Tibial nerve (tissue), 4 donors: ENCODE data around the gene NCOA1. TPM values are rescaled to one million over a fixed set of nuclear protein-coding genes. Genes with fewer than 3 reads are reported as not detected.
A peak's percentile ranks its signal among the peaks of the same experiment; 100 is the strongest.

Experiments
- DNase-seq, 2 donors: peaks; one replicate each; pipeline ENCODE4 v3.0.0-alpha.2; 2019; ENCODE audit warnings: low spot score in 2 of 2
- H3K27ac ChIP-seq, 4 donors: fragments of 200-600 bp; sonication (generic) in 3 of 4; one replicate each; pipeline ENCODE4 v1.5.1; 2017 to 2019; ENCODE audit warnings: mild to moderate bottlenecking in 1 of 4
- H3K27me3 ChIP-seq, 2 donors: fragments of 200-600 bp; sonication (generic) in 1 of 2; one replicate each; pipeline versions ENCODE4 v1.5.1 to v1.6.0; 2017 to 2019
- H3K36me3 ChIP-seq, 3 donors: fragments of 200-600 bp; sonication (generic); one replicate each; pipeline ENCODE4 v1.5.1; 2018 to 2019
- H3K4me1 ChIP-seq, 4 donors: fragments of 200-600 bp; sonication (generic) in 3 of 4; one replicate each; pipeline ENCODE4 v1.5.1; 2017 to 2019
- H3K4me3 ChIP-seq, 4 donors: fragments of 200-600 bp; sonication (generic) in 3 of 4; one replicate each; pipeline ENCODE4 v1.5.1; 2017 to 2019; ENCODE audit warnings: mild to moderate bottlenecking in 1 of 4, moderate library complexity in 1 of 4
- H3K9me3 ChIP-seq, 4 donors: fragments of 200-600 bp; sonication (generic) in 3 of 4; one replicate each; pipeline ENCODE4 v1.5.1; 2017 to 2019
- EP300 ChIP-seq, 2 donors: sonication (generic); formaldehyde crosslinking; IDR thresholded peaks; one replicate each; pipeline ENCODE4 v1.6.1; 2017; ENCODE audit warnings: antibody characterized with exemption in 2 of 2, mild to moderate bottlenecking in 1 of 2
- POLR2A ChIP-seq, 2 donors: fragments of 450-650 bp; IDR thresholded peaks; one replicate each; pipeline ENCODE4 v1.6.1; 2017; ENCODE audit warnings: antibody characterized with exemption in 2 of 2, mild to moderate bottlenecking in 2 of 2, moderate library complexity in 2 of 2
- WGBS, 2 donors: methylation state at CpG; one replicate each; pipeline ENCODE4 v1.1.5; 2018; 5-methylcytosine and 5-hydroxymethylcytosine counted together
- total RNA-seq, 4 donors: library from RNA; depleted of rRNA; stranded (reverse); fragments of >200 nt; gene quantifications; one replicate each; pipeline ENCODE4 v1.1.0, GENCODE V29; 2016
- TF ChIP-seq, protein P1 (sequence below), 5 experiments: fragments of 200-600 bp in 3 of 5; fragments of 450-650 bp in 2 of 5; sonication (generic) in 3 of 5; IDR thresholded peaks; one replicate each; pipeline ENCODE4 v1.5.1; 2016 to 2019; ENCODE audit warnings: antibody characterized with exemption in 5 of 5, mild to moderate bottlenecking in 3 of 5, moderate library complexity in 2 of 5

The NCOA1 gene
- total RNA-seq, 4 donors from 2014 or later, result 57.0 to 78.9 (median 59.3) TPM

DNA sequence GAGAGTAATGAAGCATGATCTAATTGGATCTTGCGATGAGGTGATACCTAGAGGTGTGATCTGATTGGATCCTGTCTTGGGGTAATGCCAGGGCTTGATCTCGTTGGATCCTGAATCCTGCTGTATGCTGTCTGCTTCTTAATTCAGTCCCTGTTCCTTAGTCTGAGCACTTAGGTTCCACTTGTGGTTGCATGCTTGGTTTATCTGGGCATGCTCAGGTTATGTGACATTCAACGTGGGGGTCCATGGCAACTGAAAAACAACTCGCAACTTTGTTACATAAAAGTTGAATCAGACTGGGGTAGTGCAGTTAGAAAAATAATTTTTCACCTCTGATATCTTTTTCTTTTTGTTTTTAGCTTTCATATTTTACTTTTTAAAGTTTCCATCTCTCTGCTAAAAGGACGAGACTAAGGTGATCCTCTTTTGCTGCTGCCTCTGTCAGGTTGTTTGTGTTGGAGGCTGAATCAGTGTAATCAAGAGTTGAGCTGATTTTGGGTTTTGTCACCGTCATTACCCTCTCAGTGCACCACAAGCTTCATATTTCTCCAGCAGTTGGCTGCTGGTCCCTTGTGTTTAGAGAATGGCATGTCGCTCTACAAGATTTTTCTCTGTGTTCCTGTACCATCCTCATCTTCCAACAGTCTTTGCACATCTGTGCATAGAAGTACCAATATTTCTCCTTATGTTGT is 67.9 kb downstream of the NCOA1 start:
- WGBS, 2 donors, result 87 to 90% methylated on average over 7 of the region's 7 CpGs
- H3K4me3 ChIP-seq, result no peak overlapping the region
- H3K27me3 ChIP-seq, result no peaks in the 10 kb centered on the region
- no peaks in the 10 kb centered on the region for H3K9me3 ChIP-seq
- peak overlapping the region in 1 of 4 donors; percentile 18 for H3K27ac ChIP-seq
- TF ChIP-seq, protein P1, sequence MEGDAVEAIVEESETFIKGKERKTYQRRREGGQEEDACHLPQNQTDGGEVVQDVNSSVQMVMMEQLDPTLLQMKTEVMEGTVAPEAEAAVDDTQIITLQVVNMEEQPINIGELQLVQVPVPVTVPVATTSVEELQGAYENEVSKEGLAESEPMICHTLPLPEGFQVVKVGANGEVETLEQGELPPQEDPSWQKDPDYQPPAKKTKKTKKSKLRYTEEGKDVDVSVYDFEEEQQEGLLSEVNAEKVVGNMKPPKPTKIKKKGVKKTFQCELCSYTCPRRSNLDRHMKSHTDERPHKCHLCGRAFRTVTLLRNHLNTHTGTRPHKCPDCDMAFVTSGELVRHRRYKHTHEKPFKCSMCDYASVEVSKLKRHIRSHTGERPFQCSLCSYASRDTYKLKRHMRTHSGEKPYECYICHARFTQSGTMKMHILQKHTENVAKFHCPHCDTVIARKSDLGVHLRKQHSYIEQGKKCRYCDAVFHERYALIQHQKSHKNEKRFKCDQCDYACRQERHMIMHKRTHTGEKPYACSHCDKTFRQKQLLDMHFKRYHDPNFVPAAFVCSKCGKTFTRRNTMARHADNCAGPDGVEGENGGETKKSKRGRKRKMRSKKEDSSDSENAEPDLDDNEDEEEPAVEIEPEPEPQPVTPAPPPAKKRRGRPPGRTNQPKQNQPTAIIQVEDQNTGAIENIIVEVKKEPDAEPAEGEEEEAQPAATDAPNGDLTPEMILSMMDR (IDR thresholded peaks at IDR 0.05), result no peak
- no peak for TF ChIP-seq POLR2A (IDR thresholded peaks at IDR 0.05)
- TF ChIP-seq EP300 (IDR thresholded peaks at IDR 0.05), result no peak
- no peak for DNase-seq
- H3K36me3 ChIP-seq, result peaks cover 0 to 18% (median 0%) of the 10 kb centered on the region in 3 donors
- H3K4me1 ChIP-seq, result peaks cover 0 to 33% (median 4%) of the 10 kb centered on the region in 4 donors

DNA sequence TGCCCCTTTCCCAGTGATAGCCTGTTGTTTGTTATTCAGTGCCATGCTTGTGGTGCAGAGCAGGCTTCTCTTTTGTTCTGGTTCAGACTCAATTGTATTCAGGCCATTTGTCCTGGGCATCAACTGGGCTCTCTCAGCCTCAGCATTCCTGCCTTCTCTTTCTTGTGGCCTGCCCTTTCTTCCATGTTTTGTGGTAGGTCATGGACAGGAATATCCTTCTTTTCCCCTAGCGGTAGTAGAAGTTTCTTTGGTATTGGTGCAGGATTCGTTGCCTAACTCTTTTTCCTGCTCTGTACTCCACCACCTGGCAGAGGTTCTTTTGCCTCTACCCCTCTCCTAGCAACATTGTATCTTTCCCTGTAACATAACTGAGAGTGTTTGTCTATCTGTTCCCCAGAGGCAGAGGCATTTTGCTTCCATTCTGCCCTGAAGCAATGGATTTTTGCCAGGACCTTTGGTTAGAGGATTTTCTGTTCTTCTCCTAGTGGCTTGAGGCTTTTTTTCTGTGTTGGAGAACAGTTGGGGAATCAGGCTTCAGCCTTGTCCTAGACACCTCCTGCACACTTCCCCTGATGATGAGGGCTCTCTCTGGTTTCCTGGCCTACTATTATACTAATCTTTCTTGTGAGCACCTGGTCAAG is 68.5 kb downstream of the NCOA1 start:
- no peak for DNase-seq
- H3K4me1 ChIP-seq, result peaks cover 0 to 37% (median 4%) of the 10 kb centered on the region in 4 donors
- no peak for TF ChIP-seq EP300 (IDR thresholded peaks at IDR 0.05)
- TF ChIP-seq POLR2A (IDR thresholded peaks at IDR 0.05), result no peak
- TF ChIP-seq, protein P1 (IDR thresholded peaks at IDR 0.05), result no peak
- peak overlapping the region in 1 of 4 donors; percentile 18 for H3K27ac ChIP-seq
- no peaks in the 10 kb centered on the region for H3K9me3 ChIP-seq
- no peaks in the 10 kb centered on the region for H3K27me3 ChIP-seq
- peaks cover 0 to 14% (median 0%) of the 10 kb centered on the region in 3 donors for H3K36me3 ChIP-seq
- WGBS, 2 donors, result 57 to 59% methylated on average over 2 of the region's 2 CpGs
- no peak overlapping the region for H3K4me3 ChIP-seq

DNA sequence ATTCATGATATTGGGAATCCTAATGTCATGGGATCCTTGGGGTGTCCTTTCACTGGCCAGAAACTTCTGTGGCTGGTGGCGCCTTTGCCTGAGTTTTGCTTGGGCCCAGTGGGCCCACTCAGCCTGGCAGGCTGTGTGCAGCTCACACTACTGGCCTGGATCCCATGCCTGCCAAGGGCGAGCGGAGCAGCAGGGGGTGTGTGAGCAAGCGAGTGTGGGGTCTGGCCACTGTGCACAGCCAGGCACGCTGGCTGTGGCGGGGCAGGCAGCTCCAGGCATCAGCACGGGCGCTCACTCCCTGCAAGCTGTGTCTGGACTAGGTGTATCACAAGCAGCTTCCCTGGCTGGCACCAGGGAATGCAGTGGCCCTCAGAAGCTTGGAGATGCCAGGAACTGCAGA is 74.5 kb downstream of the NCOA1 start:
- no peak for DNase-seq
- WGBS, 2 donors, result 97 to 100% methylated on average over 1 to 8 of the region's 8 CpGs
- no peaks in the 10 kb centered on the region for H3K9me3 ChIP-seq
- H3K27me3 ChIP-seq, result no peaks in the 10 kb centered on the region
- H3K4me1 ChIP-seq, result peaks cover 0 to 39% (median 0%) of the 10 kb centered on the region in 4 donors
- peaks cover 0 to 21% (median 4%) of the 10 kb centered on the region in 3 donors for H3K36me3 ChIP-seq
- no peak overlapping the region for H3K27ac ChIP-seq
- no peak for TF ChIP-seq POLR2A (IDR thresholded peaks at IDR 0.05)
- no peak for TF ChIP-seq EP300 (IDR thresholded peaks at IDR 0.05)
- TF ChIP-seq, protein P1 (IDR thresholded peaks at IDR 0.05), result no peak
- no peak overlapping the region for H3K4me3 ChIP-seq

DNA sequence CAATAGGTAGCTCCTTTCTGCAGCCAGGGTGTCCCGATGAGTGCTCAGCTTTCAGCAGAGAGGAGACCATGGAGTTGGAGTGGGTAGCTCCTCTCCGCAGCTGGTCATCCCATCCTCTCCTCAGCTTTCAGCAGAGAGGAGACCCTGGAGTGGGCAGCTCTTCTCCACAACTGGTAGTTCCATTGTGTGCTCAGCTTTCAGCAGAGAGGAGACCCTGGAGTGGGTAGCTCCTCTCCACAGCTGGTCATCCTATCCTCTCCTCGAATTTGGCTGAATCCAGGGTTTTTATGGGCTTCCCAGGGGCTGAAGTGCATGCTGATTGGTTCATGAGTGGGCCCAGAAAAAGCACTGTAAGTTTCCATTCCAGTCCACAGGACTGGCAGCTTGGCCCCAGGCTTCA is 75.2 kb downstream of the NCOA1 start:
- WGBS, 2 donors, result 93 to 94% methylated on average over 3 of the region's 3 CpGs
- Histone ChIP-seq H3K9me3 (no peaks in the 10 kb centered on the region), H3K27me3 (no peaks in the 10 kb centered on the region), H3K36me3 (peaks cover 0 to 21% (median 4%) of the 10 kb centered on the region in 3 donors), H3K4me3 (no peak overlapping the region), H3K27ac (no peak overlapping the region), H3K4me1 (peaks cover 0 to 33% (median 0%) of the 10 kb centered on the region in 4 donors)
- TF ChIP-seq POLR2A (IDR thresholded peaks at IDR 0.05), result no peak
- TF ChIP-seq EP300 (IDR thresholded peaks at IDR 0.05), result no peak
- TF ChIP-seq, protein P1 (IDR thresholded peaks at IDR 0.05), result no peak
- no peak for DNase-seq

DNA sequence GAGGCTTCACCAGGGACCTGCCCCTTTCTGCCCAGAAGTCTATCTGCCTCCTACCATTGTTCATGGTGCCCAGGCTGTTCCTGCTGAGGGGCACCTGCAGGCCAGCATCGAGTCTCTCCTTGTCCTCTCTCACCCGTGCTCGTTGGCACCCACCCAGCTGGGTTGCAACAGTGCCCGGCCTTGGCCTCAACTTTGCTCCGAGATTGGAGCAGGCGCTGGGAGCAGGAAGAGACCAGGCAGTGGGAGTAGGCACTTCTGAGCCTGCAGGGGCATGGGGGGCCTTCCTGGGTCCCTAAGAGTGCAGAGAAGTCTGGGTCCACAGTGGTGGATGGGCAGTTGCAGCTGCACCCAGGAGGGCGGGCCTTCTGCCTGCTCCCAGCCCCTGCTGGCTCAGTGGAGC is 75.6 kb downstream of the NCOA1 start:
- 97 to 98% methylated on average over 7 of the region's 7 CpGs for WGBS, 2 donors
- H3K27me3 ChIP-seq, result no peaks in the 10 kb centered on the region
- TF ChIP-seq POLR2A (IDR thresholded peaks at IDR 0.05) (no peak), EP300 (IDR thresholded peaks at IDR 0.05) (no peak)
- TF ChIP-seq, protein P1 (IDR thresholded peaks at IDR 0.05), result no peak

More for the DNA sequence above, 75.6 kb downstream of the NCOA1 start:
- H3K4me3 ChIP-seq, result no peak overlapping the region
- no peak overlapping the region for H3K27ac ChIP-seq
- peaks cover 0 to 30% (median 0%) of the 10 kb centered on the region in 4 donors for H3K4me1 ChIP-seq
- no peak for DNase-seq
- no peaks in the 10 kb centered on the region for H3K9me3 ChIP-seq
- H3K36me3 ChIP-seq, result peaks cover 0 to 21% (median 4%) of the 10 kb centered on the region in 3 donors
